T-helper 1 cell (primary cell): Measurements from ENCODE around the gene NAALADL1.

Experiments
- DNase-seq, 5 donors: peaks; one replicate each; pipeline ENCODE4 v3.0.0-alpha.2; 2012 to 2020

NAALADL1 gene

GRCh38 chr11:65078786-65079342, 20.5 kb upstream of the NAALADL1 start:
- no peak for DNase-seq

DNA sequence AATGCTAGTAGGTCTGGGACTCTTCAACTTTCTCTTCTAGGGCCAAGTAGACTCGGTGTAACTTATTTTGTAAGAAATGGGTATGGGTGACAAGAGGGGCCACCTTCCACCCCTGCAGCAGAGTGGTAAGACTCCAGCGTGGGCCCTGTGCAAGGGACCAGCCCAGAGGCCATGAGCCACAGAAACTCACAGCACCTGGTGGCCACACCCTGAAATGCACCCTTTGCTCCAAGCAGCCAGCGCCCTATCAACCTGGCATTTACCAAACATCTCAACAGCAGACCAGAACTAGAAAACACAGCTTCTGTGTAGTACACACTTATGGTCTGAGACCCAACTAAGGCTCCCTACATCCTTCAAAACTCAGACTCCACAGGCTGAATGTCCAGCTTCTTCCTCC, 19.8 kb upstream of the NAALADL1 start:
- DNase-seq, result peak in 4 of 5 donors; percentile 50 to 71 (median 59)

GRCh38 chr11:65077451-65077850, 19.1 kb upstream of the NAALADL1 start:
- no peak for DNase-seq

DNA sequence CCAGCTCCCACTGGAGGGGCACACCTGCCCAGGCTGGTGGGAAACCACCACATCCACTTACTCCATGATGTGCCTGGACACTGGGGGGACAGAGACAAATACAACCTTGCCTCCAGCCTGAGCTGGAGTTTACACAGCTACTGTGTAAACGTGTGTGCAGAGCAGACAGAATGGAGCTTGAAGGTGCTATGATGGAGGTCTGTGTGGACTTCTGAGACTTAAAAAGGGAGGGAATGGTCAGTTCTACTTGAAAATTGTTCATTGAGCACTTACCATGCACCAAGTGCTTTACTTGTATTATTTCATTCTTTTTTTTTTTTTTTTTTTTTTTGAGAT, 14.2 kb upstream of the NAALADL1 start:
- DNase-seq, result no peak

DNA sequence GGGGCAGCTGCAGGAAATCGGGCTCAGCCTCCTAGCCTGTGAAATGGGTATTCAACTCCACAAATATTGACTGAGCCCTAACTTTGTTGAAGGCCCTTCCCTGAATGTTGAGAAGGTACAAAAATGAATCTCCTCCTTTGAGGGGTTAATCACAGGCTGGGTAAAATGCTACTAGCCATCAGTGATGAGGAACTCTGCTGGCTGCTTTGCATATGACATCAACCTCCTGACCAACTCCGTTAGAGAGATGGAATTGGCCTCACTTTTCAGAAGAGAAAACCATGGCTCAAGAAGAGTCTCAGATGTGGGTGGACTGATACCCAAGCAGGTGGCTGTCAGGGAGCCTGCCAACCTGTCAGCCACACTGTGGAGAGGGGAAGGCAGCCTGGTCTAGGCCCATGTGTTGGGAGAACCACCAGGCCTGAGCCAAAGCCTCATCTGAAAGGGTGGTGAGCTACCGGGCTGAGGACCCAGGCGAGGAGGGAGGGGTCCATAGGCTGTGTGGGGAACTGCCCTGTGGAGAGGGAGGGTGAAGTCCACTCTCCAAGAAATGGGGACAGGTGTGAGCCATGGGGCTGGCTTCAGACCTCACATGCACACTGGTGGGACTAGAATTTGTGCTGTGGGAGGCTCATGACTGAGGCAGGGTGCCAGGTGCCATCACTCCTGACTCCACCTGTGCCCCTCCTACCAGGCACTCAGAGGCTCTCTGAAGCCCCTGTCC, 13.7 kb upstream of the NAALADL1 start:
- DNase-seq, result no peak

- no peak for DNase-seq
Measured at GRCh38 chr11:65069217-65069616, 10.9 kb upstream of the NAALADL1 start.

- DNase-seq, result no peak
Measured at GRCh38 chr11:65067446-65067845, 9.1 kb upstream of the NAALADL1 start.

GRCh38 chr11:65066805-65067291, 8.5 kb upstream of the NAALADL1 start:
- DNase-seq, result no peak

GRCh38 chr11:65066315-65066714, 8.0 kb upstream of the NAALADL1 start:
- no peak for DNase-seq

DNA sequence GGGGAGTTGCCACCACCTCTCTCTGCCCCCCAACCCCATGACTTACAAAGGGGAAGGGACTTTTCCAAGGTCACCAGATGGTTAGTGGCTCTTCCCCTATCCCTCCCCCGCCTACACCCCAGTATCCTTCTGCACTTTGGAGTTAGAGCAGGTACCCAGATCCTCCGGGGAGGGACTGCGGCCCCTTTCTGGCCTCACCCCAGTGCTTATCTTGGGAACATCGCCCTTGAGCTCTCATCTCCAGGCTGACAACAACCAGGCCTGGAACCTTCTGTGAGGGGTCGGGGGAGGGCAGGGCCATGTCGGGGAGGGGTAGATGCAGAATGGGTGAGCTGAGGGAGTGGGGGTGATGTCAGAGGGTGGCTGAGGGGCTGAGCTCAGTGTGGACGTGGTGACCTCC, 7.5 kb upstream of the NAALADL1 start:
- no peak for DNase-seq

DNA sequence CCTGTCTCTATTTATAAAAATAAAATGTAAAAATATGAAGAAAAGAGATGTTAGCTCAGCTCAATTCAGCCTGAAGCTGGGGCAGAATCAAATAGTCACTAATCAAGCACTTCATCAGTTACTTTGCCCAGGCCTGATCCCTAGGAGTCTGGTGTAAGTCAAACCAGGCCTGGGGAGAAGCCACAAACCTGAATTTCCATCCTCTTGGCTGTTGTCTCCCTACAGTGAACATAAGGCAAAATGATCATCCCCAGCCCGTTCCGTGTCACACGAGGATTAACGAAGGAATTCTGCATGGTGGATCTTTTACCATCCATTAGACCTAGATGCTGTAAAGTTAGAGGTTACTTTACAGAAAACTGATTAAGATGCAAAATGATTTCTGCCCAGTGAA, 6.5 kb upstream of the NAALADL1 start:
- no peak for DNase-seq

DNA sequence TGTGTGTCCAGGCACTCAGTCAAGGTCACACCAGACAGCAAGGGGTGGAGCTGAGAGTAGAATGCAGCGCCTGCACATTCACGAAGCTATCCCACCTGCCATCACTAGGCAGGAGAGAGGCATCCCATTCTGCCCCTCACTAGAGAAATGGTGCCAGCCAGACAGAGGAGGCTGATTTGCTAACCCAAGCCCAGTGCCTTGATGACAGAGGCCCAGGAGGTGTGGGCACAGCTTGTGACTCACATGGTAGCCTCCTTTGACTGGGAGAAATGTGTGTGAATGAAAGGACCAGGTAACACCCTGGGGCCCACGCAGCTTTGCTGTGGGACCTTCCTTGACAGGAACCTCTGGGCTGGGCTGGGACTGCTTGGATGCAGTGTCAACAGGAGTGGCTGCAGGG, 5.2 kb upstream of the NAALADL1 start:
- no peak for DNase-seq

DNA sequence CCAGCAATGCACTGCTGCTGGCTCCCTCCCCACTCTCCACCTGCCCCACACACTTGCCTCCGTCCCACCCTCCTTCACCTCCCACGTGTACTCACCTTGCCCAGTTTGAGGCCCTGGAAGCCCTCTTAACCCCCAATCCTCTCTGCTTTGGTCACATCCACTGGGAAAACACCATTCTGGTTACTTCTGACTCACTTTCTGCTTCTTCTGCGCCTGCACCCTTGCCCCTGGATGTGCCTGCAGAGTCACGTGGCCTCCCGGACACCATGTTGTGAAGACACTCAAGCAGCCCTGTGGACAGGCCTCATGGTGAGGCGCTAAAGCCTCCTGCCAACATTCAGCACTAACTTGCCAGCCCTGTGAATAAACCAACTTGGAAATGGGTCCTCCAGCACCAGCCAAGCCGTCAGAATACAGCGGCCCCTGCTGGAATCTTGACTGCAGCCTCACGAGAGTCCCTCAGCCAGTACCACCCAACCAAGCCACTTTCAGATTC, 2.6 kb upstream of the NAALADL1 start:
- no peak for DNase-seq

GRCh38 chr11:65059959-65060824, 1.8 kb upstream of the NAALADL1 start:
- DNase-seq, result no peak

- DNase-seq, result no peak
Measured at GRCh38 chr11:65059523-65059922, 1.2 kb upstream of the NAALADL1 start.

GRCh38 chr11:65058012-65058411, 341 bp downstream of the NAALADL1 start:
- no peak for DNase-seq

DNA sequence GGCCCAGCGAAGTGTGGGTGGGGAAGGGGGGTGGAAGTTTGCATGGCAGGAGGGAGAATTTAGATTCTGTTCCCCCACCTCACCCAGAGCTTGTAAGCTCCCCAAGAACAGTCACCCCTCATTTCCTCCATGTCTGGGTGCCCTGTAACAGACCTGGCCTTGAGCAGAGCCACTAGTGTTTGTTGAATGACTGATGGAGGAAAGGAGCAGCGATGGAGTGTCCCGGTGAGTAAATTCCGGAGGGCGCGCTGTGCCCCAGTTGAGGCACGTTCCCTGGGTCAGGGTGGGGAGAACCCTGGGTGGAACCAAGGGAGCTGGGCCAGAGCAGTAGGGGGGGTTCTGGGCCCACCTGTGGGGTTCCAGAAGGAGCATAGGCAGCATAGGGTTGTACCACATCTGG, 827 bp downstream of the NAALADL1 start:
- no peak for DNase-seq

- no peak for DNase-seq
Measured at GRCh38 chr11:65056999-65057398, 1.4 kb downstream of the NAALADL1 start.

GRCh38 chr11:65055538-65055937, 2.8 kb downstream of the NAALADL1 start:
- no peak for DNase-seq

GRCh38 chr11:65053827-65054508, 4.4 kb downstream of the NAALADL1 start:
- peak in 1 of 5 donors; percentile 21 for DNase-seq

DNA sequence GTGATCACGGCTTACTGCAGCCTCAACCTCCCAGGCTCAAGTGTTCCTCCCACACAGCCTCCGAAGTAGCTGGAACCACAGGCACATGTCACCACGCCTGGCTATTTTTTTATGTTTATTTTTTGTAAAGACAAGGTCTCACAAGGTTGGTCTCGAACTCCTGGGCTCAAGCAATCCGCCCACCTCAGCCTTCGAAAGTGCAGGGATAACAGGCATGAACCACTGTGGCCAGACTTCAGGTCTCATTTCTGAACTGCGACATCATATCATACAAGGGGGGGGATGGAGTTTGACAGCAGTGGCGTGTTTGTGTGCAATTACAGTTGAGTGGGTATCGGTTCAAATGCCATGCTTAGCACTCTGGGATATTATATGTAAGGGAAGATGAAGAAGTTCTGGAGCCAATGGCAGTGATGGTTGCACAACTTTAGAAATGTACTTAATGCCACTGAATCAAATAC, 6.9 kb downstream of the NAALADL1 start:
- DNase-seq, result no peak

GRCh38 chr11:65047581-65048422, 10.6 kb downstream of the NAALADL1 start:
- peak in 2 of 5 donors; percentile 9 to 20 for DNase-seq
